ENCODE data around the gene CAMK4.

GRCh38 chr5:111384220-111384619, 160.0 kb downstream of the CAMK4 start:
- TF ChIP-seq CREB1 (IDR thresholded peaks at IDR 0.05) (no peak), JUND (IDR thresholded peaks at IDR 0.05; ENCODE audit: low read length) (no peak), YY1 (IDR thresholded peaks at IDR 0.05; ENCODE audit: low read depth, low read length) (no peak), EZH2 (IDR thresholded peaks at IDR 0.05; ENCODE audit: low read depth, low read length, severe bottlenecking) (no peak), SIRT6 (IDR thresholded peaks at IDR 0.05; ENCODE audit: low read length) (no peak)

Measured in H1 (cell line).